GM18873 (cell line): ENCODE results near the gene DDHD1.
"Not testable (repeated sequence)": the region's sequence is repeated elsewhere in the genome, so short reads cannot be mapped to it uniquely, and the experiment has no call there.

Experiments used
- ATAC-seq: cut with Tn5 transposase; IDR thresholded peaks from one replicate; pipeline ENCODE4 v1.9.1; 2021; ENCODE audit warnings: mild to moderate bottlenecking, moderate library complexity, moderate number of reproducible peaks; ENCODE audit not compliant: unreplicated experiment, low FRiP score

Gene DDHD1

GRCh38 chr14:53109105-53110041, 43.8 kb downstream of the DDHD1 start:
- ATAC-seq = peak; percentile 83

GRCh38 chr14:53108292-53109104, 44.6 kb downstream of the DDHD1 start:
- ATAC-seq = no peak

- no peak for ATAC-seq
Observed at GRCh38 chr14:53106768-53107167, 46.4 kb downstream of the DDHD1 start.

GRCh38 chr14:53103636-53104340, 49.3 kb downstream of the DDHD1 start:
- ATAC-seq = no peak

GRCh38 chr14:53093206-53093605, 59.9 kb downstream of the DDHD1 start:
- ATAC-seq = no peak

- ATAC-seq = no peak
Observed at GRCh38 chr14:53090853-53091252, 62.3 kb downstream of the DDHD1 start.

GRCh38 chr14:53084954-53085353, 68.2 kb downstream of the DDHD1 start:
- not testable (repeated sequence) for ATAC-seq

GRCh38 chr14:53064475-53064874, 88.6 kb downstream of the DDHD1 start:
- ATAC-seq = no peak

- no peak for ATAC-seq
Observed at GRCh38 chr14:53062856-53063255, 90.3 kb downstream of the DDHD1 start.

GRCh38 chr14:53060046-53060445, 93.1 kb downstream of the DDHD1 start:
- ATAC-seq = no peak

- no peak for ATAC-seq
Observed at GRCh38 chr14:53055003-53055402, 98.1 kb downstream of the DDHD1 start.

- ATAC-seq = no peak
Observed at GRCh38 chr14:53054457-53054856, 98.7 kb downstream of the DDHD1 start.

- ATAC-seq = no peak
Observed at GRCh38 chr14:53048631-53049030, 104.5 kb downstream of the DDHD1 start.

- no peak for ATAC-seq
Observed at GRCh38 chr14:53047307-53048069, 105.6 kb downstream of the DDHD1 start.

GRCh38 chr14:53044486-53044885, 108.6 kb downstream of the DDHD1 start:
- ATAC-seq = no peak

- ATAC-seq = no peak
Observed at GRCh38 chr14:53043027-53043581, 110.0 kb downstream of the DDHD1 start.

- no peak for ATAC-seq
Observed at GRCh38 chr14:53042480-53042879, 110.6 kb downstream of the DDHD1 start.

- no peak for ATAC-seq
Observed at GRCh38 chr14:53041067-53041466, 112.1 kb downstream of the DDHD1 start.

- no peak for ATAC-seq
Observed at GRCh38 chr14:53038629-53039028, 114.5 kb downstream of the DDHD1 start.

- ATAC-seq = no peak
Observed at GRCh38 chr14:53037016-53037415, 116.1 kb downstream of the DDHD1 start.
